HT-29 (cell line): ENCODE measurements around the gene FAM3B. TPM values are rescaled to one million over a fixed set of nuclear protein-coding genes. Genes with fewer than 3 reads are reported as not detected.
"Not testable (repeated sequence)": the region's sequence is repeated elsewhere in the genome, so short reads cannot be mapped to it uniquely, and the experiment has no call there.

Experiments used
- DNase-seq: peaks from one replicate; pipeline ENCODE4 v3.0.0-alpha.2; 2015; ENCODE audit warnings: low spot score
- total RNA-seq: library from RNA; depleted of rRNA; stranded (reverse); fragments of >200 nt; shearing (Covaris generic); gene quantifications from 2 replicates; pipeline ENCODE4 v1.2.3, GENCODE V29; 2014

The FAM3B gene
- total RNA-seq, 1 experiment from 2014 or later = not detected

DNA sequence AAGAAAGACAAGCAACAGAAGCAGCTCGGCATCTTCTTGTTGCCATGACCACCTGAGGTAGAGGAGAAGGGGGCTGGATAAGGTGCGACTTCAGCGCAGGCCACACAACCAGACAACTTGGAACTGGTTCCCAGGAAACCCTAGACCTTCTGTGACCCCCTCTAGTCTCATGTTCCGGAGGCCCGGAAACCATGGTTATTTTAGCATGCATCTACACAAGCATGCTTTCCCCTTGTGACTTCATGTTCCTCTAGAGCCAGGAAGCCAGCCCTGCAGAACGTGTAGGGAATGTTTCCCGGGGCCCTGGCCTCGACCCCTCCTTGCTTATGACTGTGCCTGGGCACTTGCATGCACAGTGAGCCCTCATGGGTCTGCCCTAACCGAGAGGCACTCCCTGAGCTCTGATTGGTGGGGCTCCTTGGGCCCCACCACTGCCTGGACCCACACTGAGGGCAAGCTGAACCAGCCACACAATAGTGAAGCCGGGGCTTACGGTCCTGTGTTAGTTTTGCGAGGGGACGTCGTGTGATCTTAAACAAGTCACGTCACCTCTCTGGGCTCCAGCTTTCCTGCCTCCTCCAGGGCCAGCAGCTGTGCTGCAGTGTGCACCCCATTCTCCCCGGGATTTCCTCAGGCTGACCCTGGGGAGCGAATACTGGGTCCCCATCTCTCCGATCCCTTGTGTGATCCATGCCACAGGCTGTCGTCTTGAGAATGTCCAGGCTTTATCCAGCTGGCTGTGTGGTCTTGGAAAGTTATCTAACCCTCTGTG, 33.2 kb downstream of the FAM3B start:
- DNase-seq = no peak

GRCh38 chr21:41350436-41351155, 34.0 kb downstream of the FAM3B start:
- DNase-seq = no peak

GRCh38 chr21:41357546-41357945, 40.9 kb downstream of the FAM3B start:
- no peak for DNase-seq

GRCh38 chr21:41358193-41359166, 41.9 kb downstream of the FAM3B start:
- no peak for DNase-seq

- DNase-seq = no peak
Measured at GRCh38 chr21:41359286-41359685, 42.7 kb downstream of the FAM3B start.

GRCh38 chr21:41359754-41360071, 43.1 kb downstream of the FAM3B start:
- not testable (repeated sequence) for DNase-seq

- peak; percentile 48 for DNase-seq
Measured at GRCh38 chr21:41360072-41360821, 43.6 kb downstream of the FAM3B start.

DNA sequence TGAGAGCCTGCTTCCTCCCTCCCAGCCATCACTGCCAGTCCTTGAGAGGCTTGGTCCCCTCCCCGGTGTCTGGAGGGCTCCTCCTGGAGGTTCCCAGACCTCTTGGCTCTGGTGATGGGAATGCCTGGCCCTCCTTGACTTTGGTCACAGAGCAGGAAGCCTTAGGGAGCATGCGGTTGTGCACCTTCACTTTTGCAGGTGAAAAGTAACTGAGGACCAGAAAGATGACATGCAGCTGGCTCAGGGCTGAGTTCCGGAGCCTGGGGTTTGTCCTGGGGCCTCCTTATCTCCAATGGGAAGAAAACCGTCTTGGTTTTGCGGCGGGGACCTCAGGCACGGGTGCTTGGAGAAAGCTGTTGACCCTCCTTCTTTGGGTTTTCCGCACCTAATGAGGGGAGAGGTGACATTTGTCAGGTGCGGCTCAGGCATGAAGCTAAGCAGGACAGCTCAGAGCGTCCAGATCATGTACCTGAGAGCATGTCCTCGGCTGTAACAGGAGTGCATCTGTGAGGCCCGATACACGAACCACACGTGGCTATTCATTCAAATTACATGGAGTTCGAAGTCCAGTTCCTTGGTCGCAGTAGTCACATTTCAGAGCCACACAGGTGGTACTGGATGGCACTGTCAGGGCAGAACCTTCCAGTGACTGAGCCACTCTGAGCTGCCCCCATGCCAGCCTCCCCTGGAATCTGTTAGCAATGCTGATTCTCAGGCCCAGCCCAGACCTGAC, 44.6 kb downstream of the FAM3B start:
- no peak for DNase-seq

- DNase-seq = peak; percentile 39
Measured at GRCh38 chr21:41361786-41362604, 45.4 kb downstream of the FAM3B start, which contains the start of gene MX2. TSS of gene MX2 (plus strand) at chr21:41362027. CDS start at chr21:41376907, 14,880 bp downstream.

- DNase-seq = no peak
Measured at GRCh38 chr21:41362605-41363369, 46.2 kb downstream of the FAM3B start.

GRCh38 chr21:41363370-41364270, 47.0 kb downstream of the FAM3B start:
- DNase-seq = no peak

DNA sequence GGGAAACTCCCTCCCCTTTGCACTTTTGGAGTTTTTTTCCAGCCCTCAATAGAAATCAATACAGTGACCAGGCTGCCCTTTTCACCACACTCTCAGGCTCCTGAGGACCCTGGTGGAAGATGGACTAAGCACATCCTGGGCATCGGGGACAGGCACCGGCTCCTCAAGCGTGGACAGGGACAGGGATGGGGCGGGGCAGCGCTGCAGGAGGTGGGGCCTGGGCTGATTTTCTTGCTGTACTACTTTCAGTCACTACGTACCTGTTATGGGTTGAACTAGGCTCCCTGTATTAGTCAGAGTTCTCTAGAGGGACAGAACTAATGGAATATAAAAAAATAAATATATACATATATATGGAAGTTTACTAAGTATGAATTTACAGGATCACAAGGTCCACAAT, 47.7 kb downstream of the FAM3B start:
- DNase-seq = no peak

DNA sequence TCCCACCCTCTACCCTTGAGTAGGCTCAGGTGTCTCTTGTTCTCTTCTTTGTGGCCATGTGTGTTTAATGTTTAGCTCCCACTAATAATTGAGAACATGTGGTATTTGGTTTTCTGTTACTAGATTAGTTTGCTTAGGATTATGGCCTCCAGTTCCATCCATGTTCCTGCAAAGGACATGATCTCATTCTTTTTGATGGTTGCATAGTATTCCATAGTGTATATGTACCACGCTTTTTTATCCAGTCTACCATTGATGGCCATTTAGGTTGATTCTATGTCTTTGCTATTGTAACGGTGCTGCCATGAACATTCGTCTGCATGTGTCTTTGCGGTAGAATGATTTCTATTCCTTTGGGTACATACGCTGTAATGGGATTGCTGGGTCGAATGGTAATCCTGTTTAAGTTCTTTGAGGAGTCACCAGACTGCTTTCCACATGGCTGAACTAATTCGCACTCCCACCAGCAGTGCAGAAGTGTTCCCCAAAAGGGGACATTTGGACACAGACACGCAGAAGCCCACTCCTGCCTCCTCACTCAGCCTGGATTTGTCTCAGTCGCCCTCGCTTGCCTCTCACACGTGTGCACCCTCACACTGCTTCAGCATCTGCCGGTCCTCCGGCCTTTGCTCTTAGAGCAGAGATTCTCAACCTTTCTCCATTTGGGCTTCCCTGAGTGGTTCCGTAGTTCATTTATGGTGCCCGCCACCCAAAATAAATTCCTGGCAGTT, 48.9 kb downstream of the FAM3B start:
- no peak for DNase-seq

GRCh38 chr21:41366522-41367151, 50.0 kb downstream of the FAM3B start:
- DNase-seq = peak; percentile 73

GRCh38 chr21:41367301-41367944, 50.8 kb downstream of the FAM3B start:
- no peak for DNase-seq
